Posterior vena cava (tissue), 2 donors: ENCODE data around the gene GNPTG. TPM values are rescaled to one million over a fixed set of nuclear protein-coding genes. Genes with fewer than 3 reads are reported as not detected.
"Not testable (repeated sequence)": the region's sequence is repeated elsewhere in the genome, so short reads cannot be mapped to it uniquely, and the experiment has no call there.

Experiments used
- DNase-seq: peaks from one replicate; pipeline ENCODE4 v3.0.0-alpha.2; 2020; ENCODE audit warnings: low spot score
- intact Hi-C, 2 donors: fragments of 100-400 bp; cut with DNase I; formaldehyde crosslinking; loops; one replicate each; pipeline versions ENCODE4 v1.14.1 to v1.14.2; 2022 to 2023
- total RNA-seq, 2 donors: library from RNA; stranded (reverse); fragmentation: NEBNext Ultra II Directional; extraction: Animal tissue kit (Norgen Biotek cat#: 25700); gene quantifications; one replicate each; pipeline ENCODE4 v1.2.1, GENCODE V29; 2021
- donor health status: DM: yes; HTN: yes; CAD: no.
- donor health status: DM: yes; HTN: yes; CAD: no.

GNPTG gene
- total RNA-seq, 2 donors from 2014 or later = 48.4 to 55.6 TPM

DNA sequence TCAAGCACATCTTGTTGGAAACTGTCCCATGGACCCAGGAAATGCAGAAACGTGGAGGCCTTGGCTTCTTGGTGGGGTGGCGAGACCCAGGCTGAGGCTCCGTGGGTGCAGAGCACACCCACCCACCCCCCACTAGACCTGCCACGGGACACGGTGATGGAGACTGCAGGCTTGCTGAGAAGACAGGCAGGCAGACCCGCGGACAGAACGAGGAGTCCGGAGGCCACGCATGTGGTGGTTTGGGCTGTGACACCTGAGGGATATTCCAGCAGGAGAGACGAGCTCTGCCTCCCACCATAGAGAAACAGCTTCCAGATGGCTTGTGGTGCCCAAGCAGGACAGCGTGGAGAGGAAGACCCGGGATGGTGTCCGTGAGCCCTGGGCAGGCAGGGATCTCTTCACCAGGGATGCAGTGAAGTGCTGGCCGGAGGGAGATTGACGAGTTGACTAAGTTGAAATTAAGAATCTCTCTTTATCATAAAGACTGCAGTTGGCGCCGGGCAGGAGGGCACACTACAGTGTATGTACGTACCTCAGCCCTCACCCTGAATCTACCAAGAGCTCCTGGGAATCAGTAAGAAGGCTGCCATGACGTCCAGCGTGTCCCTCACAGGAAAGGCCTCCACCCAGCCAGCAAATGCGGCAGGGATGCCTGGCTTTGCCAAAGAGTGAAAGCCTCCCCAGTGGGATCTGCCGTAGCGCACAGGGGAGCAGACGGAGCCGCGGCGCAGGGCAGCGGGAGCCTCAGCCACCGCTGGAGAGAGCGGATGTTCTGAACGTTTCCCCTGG, 34.1 kb upstream of the GNPTG start:
- DNase-seq = no peak
- intact Hi-C loops = no loop called here

DNA sequence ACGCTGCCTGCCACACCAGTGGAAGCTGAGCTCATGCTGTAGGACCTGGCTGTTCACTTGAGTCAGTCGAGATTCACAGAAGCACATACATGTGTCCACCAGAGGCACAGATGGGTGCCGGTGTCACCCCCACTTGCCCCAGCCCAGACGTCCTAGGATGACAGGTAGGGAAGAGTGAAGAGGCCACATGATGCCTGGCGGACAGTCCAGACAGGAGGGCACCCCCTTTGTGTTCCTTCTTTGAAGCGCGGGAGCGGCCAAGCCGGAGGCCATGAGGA, 33.5 kb upstream of the GNPTG start:
- DNase-seq = no peak
- intact Hi-C loops = no loop called here

DNA sequence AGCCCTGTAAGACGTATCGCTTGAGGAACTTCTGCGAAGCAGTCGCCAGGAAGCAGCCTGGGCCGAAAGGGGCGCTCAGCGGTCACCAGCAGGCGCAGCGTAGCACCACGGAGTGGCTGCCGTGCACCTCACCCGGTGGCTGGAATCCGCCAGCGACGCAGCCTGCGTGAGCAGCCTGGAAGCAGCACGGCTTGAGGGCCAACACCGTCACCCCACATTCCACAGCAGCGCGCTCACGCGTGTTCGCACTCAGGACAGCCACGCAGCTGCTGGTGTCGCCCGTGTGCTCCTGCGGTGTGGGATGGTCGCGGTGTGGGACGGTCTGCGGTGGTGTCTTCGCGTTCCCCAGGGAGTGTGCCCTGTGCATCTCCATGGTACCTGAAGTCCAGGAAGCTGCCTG, 32.7 kb upstream of the GNPTG start:
- no peak for DNase-seq
- intact Hi-C loops = no loop called here

DNA sequence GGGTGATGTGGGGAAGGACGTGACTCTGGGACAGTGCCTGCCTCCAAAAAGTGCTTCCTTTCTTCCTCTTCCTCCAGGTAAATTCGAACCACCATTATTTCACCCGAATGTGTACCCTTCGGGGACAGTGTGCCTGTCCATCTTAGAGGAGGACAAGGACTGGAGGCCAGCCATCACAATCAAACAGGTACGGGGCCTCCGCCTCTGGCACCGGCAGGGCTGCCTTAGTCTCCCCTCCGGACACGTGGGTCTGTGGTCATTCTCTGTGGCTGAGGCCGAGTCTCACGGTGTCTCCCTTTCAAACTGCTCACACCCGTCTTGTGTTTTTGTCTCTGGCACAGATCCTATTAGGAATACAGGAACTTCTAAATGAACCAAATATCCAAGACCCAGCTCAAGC, 31.6 kb upstream of the GNPTG start:
- no peak for DNase-seq
- intact Hi-C loops = no loop called here

DNA sequence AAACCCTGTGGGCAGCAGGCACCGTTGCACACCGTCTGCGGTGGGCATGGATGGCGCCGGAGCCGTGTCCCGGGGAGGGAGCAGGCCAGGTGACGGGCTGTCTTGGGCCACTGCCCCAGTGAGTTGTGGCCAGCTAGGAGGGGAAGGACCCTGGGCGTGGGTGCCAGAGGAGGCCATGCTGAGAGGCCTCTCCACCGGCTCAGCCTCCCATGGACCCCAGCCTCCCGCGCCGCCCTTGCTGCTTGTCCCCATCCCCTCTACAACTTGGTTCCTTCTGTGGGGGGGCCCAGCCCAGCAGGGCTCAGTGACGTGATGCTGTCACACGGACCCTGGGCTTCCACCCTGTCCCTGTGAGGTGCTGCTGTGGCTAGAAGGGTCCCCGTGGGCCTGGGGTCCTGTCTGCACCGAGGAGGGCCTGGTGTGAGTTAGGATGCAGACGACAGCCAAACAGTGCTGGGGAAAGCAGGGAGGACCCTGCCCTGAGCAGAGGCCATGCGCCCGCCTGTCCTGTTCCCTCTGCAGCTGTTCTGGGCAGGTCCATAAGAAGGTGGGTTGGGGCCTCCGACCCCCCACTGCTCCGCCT, 31.0 kb upstream of the GNPTG start:
- DNase-seq = no peak
- intact Hi-C loops = no loop called here

DNA sequence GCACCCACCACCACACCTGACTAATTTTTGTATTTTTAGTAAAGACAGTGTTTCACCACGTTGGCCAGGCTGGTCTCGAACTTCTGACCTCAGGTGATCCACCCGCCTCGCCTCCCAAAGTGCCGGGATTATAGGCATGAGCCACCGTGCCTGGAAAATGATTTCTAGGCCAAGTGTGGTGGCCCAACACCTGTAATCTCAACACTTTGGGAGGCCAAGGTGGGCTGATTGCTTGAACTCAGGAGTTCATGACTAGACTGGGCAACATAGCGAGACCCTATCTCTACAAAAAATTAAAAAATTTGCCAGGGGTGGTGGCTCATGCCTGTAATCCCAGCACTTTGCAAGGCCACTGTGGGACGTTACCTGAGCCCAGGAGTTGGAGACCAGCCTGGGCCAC, 29.3 kb upstream of the GNPTG start:
- intact Hi-C loops = no loop called here

DNA sequence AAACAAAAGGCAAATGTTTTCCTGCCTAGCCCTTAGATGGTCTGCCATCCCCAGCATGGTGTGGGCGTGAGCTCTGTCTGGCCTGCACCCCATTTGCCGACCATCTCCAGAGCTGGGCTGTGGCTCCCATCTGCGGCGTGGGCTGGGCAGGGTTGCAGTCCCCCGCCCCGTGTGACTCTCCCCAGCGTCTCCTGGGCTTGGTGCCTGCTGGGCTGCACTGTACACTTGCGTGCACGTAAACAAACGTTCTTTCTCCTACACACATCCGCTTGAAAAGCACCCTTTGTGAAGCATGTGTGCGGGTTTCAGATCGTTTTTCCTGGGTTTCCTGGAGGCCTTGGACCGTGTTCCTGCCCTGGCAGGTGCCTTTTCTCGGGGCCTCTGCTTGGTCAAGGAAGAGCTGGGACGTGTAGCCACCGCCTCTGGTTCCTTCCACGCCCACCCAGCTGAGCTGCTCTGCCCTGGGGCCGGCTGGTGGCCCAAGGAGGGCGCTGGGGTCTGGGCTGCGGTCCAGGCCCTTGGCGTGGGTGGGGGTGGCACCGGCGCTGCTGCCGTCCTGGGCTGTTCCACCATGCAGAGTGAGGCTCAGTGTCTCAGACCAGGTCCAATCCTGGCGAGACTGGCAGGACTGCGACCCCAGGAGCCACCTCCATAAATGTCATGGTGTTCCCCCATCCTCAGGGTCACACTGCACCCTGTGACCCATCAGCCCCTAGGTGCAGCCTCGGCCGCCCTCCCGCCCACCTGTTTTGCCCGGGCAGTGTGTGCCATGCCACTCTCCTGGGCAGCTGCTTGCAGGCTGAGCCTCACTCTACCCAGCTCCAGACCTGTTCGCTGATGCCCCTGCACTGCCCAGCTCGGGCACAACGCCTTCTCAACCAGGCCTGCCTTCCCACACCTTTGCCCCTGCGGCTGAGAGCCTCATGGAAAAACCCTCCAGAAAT, 28.2 kb upstream of the GNPTG start:
- DNase-seq = no peak
- intact Hi-C loops = no loop called here

More for the DNA sequence above, 29.3 kb upstream of the GNPTG start:
- no peak for DNase-seq

DNA sequence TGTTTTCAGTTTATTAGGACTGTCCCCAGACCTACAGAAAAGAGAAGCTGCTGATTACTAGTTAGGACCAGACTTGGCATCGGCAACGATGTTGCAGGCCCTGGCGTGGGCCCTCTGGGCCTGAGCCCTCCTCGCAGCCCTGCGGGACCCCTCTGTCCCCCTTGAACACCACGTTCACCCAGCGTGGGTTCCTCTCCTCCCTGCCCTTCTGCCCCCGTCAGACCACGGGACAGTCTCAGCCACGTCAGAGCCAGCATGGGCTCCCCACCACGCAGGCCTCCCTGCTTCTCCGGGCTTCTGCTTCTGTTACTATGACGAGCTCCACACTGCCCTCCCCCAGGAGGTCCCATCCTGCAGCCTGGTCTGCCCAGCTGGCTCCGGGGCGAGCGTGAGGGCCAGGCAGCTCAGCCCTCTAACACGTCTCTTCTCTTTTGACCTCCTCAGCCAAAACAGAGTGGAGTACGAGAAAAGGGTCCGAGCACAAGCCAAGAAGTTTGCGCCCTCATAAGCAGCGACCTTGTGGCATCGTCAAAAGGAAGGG, 27.4 kb upstream of the GNPTG start:
- intact Hi-C loops = no loop called here
- no peak for DNase-seq

DNA sequence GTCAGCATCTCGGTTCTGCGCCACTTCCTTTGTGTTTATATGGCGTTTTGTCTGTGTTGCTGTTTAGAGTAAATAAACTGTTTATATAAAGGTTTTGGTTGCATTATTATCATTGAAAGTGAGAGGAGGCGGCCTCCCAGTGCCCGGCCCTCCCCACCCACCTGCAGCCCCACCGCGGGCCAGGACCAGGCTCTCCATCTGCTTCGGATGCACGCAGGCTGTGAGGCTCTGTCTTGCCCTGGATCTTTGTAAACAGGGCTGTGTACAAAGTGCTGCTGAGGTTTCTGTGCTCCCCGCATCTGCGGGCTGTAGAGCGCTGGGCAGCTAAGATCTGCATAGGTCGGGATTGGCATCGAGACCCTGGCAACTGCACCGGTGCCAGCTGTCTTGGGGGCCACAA, 26.5 kb upstream of the GNPTG start:
- DNase-seq = no peak
- intact Hi-C loops = no loop called here

DNA sequence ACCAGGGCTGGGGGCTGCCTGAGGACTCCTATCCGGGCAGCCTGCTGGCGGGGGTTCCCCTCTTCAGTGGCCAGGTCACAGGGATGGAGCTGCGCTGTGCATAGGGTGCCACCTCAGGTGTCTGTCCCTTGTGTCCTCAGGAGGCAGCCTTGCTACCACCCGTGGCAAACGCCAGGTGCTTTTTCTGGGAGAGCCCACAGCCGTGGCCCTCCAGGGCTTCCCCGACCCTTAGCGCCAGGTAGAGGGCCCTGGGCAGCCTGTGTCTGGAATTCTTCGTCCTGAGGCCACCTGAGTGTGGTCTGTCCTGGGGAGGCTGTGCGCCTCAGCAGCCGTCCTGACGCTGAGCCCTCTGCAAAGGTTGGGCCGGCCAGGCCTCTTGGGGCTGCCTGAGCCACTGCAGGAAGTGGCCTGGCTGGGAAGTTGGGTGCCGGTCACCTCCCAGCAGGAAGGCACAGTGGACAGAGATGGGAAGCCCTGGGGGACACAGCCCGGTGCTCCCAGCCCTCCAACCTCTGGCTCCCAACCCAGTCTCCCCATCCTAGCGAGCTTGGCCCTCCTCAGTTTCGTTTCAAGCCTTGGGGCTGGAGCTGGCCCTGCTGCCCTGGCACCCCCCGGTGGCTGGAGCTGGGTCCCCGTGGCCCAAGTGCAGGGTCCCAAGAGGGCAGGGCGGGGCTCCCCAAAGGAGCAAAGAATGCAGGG, 25.9 kb upstream of the GNPTG start:
- intact Hi-C loops = no loop called here
- DNase-seq = no peak

DNA sequence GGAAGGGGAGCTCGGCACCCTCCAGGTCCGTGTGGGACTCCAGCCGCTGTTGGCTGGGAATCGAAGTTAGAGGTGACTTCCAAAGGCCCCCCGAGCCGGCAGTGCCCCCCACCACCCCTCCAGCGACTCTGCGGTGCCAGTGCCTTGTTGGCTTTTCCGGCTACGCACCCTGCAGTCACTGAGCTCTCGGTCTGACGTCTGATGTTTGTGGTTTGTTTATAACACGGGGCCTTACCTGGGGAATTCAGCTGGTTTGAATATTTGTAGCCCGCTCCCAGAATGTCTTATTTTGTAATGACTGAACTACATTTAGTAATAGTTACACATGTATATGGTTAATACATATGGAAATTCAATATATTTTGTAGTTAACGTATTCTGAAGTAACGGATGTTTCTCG, 25.3 kb upstream of the GNPTG start:
- intact Hi-C loops = no loop called here

DNA sequence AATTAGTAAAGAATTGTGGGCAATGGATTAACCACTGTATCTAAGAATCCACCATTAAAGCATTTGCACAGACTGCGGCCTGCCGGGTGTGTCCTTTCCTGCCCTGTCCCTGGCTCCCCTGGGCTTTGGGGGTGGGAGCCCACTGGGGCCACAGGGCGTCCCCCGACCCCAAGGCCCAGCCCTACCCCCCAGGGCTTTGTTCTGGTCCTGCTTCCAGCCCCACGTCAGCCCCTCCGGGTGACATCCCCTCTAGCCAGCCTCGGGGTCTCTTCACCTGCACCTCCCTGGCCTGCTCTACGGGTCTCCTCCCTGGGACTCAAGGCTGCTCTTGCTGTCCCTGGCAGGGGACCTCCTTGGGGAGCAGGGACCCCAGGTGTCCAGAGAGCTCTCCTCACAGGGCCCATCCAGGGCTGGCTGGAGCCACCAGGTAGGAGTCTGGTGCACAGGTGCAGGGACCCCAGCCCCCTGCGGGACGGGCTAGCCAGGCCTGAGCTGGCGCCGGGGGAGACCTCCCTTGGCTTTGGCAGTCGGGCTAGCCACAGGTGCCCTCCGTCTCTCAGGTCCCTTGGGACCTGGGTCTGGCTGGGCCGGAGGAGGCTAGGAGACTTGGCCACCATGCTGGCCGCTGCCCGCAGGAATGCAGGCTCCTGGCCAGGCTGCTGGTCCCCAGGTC, 24.6 kb upstream of the GNPTG start:
- intact Hi-C loops = no loop called here
- DNase-seq = no peak

More for the DNA sequence above, 25.3 kb upstream of the GNPTG start:
- DNase-seq = no peak

DNA sequence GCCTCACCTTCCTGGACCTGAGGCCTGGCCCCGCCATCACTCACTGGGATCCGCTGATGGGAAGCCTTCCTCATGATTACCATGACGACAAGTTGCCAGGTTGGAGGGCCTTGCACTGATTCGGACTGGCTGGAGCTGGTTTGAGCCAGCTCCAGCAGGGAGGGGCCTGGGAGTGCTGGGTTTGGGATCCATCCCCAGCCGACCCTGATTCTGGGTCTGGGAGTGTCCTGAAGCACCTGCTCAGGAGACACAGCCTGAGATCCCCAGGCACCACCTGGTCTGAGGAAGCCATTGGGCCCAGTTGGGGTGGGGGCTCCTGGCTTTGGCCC, 24.1 kb upstream of the GNPTG start:
- intact Hi-C loops = no loop called here

DNA sequence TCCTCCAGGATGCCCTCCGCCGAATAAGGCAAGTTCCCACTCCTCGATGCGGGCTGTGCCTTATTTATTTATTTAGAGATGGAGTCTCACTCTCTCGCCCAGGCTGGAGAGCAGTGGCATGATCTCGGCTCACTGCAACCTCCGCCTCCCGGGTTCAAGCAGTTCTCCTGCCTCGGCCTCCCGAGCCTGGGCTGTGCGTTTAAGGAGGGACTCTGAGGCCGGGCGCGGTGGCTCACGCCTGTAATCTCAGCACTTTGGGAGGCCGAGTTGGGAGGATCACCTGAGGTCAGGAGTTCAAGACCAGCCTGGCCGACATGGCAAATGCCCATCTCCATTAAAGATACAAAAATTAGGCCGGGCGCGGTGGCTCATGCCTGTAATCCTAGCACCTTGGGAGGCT, 23.6 kb upstream of the GNPTG start:
- DNase-seq, intact Hi-C loops: not testable (repeated sequence)

More for the DNA sequence above, 24.1 kb upstream of the GNPTG start:
- DNase-seq = no peak

DNA sequence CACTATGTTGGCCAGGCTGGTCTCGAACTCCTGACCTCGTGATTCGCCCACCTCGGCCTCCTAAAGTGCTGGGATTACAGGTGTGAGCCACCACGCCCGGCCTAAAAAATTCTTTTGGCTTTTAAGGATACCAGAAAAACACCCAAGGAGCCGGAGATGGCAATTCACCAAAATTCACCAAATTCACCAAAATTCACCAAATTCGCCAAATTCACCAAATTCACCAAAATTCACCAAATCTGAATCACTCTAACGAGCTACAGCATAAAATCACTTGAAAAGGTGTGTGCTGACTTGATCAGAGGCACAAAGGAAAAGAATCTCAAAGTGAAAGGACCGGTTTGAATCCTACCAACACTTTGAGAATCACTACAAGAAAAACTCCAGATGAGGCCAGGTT, 22.8 kb upstream of the GNPTG start:
- DNase-seq, intact Hi-C loops: not testable (repeated sequence)

DNA sequence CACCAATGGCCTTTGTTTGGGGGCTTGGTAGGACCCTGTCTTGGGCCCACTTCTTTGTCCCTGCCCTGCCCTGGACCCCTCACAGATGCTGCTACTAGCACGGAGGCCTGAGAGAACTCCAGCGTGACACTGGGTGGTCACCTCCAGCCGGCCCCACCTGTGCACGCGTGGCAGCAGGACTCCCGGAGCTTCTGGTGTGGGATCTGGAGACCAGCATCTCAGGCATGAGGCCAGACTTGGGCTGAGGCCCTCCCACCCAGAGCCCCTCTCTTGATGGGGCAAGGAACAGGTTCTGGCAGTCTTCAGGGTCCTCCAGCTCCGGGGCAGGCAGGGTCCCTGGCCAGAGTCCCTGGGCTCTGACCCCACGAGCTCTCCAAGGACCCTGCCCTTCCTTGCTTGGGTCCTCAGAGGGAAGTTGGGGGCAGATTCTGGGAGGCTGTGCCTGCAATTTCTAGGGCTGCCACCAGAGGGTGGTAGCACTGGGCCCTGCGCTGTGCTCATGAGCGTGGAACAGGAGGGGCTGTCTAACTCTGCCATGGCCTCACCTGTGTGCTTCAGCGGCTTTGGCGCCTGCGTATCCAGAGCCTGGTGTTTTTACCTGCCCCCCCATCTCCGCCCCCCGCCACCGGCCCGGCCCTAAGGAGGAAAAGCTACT, 21.3 kb upstream of the GNPTG start:
- intact Hi-C loops = no loop called here
- DNase-seq = no peak

DNA sequence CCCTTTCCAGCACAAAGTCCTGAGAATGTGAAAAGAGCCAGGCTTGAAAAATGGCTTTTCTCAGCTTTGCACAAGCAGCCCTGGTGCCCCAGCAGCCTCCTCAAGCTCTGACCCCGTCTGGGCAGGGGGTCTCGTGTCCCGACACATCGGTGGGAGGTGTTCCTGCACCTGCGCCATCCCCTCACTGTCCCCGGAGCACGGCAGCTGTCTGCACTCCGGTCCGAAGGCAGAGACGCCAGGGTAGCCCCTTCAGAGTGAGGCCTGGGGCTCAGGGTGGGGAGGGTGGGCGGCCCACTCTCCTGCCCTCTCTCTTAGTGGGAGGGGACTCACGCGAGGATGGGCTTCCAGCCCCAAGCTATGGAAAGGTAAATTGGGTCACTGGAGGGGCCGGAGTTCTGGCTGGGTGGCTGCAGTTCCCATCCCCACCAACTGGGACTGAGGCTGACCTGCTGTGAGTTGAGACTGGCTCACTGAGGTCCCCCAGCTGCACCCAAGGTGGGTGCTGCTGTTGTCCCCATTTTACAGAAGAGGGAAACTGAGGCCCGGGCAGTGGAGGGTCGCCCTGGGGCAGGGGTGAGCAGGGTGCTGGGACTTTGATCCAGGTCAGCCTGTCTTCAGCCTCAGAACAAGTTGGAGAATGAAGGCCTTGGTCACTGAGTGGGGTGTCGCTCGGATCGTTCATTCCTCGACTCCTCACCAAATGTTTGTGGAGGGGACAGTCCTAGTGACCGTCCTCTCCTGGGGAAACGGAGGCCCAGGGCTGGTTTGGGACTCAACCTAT, 20.6 kb upstream of the GNPTG start:
- DNase-seq = no peak
- intact Hi-C loops = no loop called here
